ENCODE results near the gene GNB1. TPM values are rescaled to one million over a fixed set of nuclear protein-coding genes. Genes with fewer than 3 reads are reported as not detected.

Gene GNB1
- total RNA-seq, 1 donor from 2014 or later = 474 TPM

DNA sequence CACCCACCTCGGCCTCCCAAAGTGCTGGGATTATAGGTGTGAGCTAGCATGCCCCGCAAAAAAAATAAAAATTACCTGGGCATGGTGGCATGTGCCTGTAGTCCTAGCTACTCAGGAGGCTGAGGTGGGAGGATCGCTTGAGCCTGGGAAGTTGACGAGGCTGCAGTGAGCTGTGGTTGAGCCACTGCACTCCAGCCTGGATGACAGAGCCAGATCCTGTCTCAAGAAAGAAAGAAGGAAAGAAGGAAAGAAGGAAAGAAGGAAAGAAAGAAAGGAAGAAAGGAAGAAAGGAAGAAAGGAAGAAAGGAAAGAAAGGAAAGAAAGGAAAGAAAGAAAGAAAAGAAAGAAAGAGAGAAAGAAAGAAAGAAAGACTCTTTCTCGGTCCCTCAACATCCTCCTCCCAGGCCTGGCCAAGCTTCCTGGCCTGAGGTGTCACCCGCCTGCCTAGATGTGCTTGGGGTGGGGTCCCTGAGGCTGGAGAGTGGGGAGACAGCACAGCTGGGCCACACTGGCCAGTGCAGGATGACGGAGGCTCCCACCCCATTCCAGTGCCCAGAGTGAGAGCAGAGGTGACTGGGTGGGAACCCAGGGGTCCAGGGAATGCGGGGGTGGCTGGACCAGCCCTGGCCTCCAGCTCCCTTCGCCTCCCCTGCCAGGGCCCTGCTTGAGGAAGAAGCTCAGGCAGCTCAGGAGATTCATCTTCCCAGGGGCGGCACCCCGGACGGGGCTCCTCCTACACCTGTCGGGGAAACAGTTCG is 10.2 kb upstream of the GNB1 start:
- Mint-ChIP-seq H3K27ac (ENCODE audit: unreplicated experiment) (no peak overlapping the region), H3K36me3 (ENCODE audit: low read depth) (no peaks in the 10 kb centered on the region), H3K9me3 (no peaks in the 10 kb centered on the region), H3K27me3 (ENCODE audit: low read depth) (peaks cover 1% of the 10 kb centered on the region), H3K4me3 (no peak overlapping the region), H3K4me1 (peaks cover 3% of the 10 kb centered on the region)
- TF ChIP-seq, protein P1, sequence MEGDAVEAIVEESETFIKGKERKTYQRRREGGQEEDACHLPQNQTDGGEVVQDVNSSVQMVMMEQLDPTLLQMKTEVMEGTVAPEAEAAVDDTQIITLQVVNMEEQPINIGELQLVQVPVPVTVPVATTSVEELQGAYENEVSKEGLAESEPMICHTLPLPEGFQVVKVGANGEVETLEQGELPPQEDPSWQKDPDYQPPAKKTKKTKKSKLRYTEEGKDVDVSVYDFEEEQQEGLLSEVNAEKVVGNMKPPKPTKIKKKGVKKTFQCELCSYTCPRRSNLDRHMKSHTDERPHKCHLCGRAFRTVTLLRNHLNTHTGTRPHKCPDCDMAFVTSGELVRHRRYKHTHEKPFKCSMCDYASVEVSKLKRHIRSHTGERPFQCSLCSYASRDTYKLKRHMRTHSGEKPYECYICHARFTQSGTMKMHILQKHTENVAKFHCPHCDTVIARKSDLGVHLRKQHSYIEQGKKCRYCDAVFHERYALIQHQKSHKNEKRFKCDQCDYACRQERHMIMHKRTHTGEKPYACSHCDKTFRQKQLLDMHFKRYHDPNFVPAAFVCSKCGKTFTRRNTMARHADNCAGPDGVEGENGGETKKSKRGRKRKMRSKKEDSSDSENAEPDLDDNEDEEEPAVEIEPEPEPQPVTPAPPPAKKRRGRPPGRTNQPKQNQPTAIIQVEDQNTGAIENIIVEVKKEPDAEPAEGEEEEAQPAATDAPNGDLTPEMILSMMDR (conservative IDR thresholded peaks at IDR 0.05) = no peak
- no peak for DNase-seq (ENCODE audit: low read depth, low spot score)

DNA sequence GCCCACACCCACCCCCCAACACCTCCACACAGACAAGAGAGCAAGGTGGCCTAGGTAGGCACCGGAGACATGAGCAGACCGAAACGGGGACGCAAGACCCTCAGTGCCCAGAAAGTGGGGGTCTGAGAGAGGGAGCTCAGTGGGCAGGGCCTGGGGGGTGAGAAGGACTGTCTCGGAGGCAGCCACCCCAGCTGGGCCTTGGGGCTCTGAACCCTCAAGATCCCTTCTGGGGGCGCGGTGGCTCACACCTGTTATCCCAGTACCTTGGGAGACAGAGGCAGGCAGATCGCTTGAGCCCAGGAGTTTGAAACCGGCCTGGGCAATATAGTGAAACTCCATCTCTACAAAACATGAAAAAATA is 9.1 kb upstream of the GNB1 start:
- Mint-ChIP-seq H3K9me3 (no peaks in the 10 kb centered on the region), H3K4me3 (no peak overlapping the region), H3K4me1 (peaks cover 3% of the 10 kb centered on the region), H3K27me3 (ENCODE audit: low read depth) (peaks cover 5% of the 10 kb centered on the region), H3K27ac (ENCODE audit: unreplicated experiment) (no peak overlapping the region), H3K36me3 (ENCODE audit: low read depth) (no peaks in the 10 kb centered on the region)
- TF ChIP-seq, protein P1 (conservative IDR thresholded peaks at IDR 0.05) = no peak
- DNase-seq (ENCODE audit: low read depth, low spot score) = no peak

DNA sequence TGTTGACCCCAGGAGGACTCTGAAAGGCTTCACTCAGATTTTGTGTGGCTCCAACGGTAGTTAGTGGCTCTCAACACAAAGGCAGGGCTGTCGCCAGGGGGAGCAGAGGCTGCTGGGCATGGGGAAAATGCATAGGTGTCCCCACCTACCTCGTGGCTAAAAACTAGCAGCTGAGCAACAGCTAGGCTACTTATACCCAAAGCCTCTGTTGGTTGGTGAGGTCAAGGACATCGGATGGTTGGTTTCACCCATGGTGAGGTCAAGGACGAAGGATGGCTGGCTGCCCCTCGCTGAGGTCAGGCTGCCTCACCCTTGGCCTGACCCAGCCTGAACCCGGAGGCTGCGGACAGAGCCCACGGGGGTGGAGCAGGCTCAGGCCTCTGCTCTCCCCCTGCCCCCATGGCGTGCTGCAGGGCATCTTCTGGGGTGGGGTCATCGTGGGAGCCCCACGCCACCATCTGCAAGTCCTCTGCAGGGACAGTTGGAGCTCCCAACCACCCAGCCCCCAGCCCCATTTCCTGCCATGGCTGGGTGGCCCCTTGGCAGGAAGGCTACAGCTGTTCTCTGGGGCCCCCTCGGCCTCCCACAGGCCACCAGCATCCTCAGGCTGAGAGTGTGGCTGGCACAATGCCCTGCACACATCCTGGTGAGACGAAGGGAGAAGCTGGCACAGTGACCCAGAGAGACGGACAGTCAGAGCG is 8.5 kb upstream of the GNB1 start:
- DNase-seq (ENCODE audit: low read depth, low spot score) = no peak
- TF ChIP-seq, protein P1 (conservative IDR thresholded peaks at IDR 0.05) = no peak
- Mint-ChIP-seq H3K4me1 (peaks cover 3% of the 10 kb centered on the region), H3K36me3 (ENCODE audit: low read depth) (no peaks in the 10 kb centered on the region), H3K27me3 (ENCODE audit: low read depth) (peaks cover 7% of the 10 kb centered on the region), H3K27ac (ENCODE audit: unreplicated experiment) (no peak overlapping the region), H3K4me3 (no peak overlapping the region), H3K9me3 (no peaks in the 10 kb centered on the region)

DNA sequence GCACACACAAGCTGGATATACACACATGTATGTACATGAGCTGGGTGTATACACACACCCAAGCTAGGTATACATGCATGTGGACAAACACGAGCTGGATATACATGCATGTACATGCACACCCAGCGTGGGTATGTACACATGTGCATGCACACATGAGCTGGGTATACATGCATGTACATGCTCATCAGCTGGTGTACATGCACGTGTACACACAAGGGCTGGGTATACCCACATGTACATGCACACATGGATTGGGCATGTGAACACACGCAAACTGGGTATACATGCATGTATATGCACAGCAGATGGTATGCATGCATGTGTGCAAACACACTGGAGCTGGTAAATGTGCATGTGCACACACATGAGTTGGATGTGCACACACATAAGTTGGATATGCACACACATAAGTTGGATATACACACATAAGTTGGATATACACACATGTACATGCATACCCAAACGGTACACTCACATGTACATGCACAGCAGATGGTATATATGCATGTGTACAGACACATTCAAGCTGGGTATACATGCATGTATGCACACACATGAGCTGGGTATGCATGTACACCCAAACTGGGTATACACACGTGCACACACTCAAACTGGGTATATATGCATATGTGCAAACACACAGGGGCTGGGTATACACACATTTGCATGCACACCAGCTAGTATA is 7.5 kb upstream of the GNB1 start:
- no peaks in the 10 kb centered on the region for H3K36me3 Mint-ChIP-seq (ENCODE audit: low read depth)
- H3K27me3 Mint-ChIP-seq (ENCODE audit: low read depth) = peaks cover 7% of the 10 kb centered on the region
- no peak overlapping the region for H3K4me3 Mint-ChIP-seq
- H3K4me1 Mint-ChIP-seq = peaks cover 3% of the 10 kb centered on the region
- H3K27ac Mint-ChIP-seq (ENCODE audit: unreplicated experiment) = no peak overlapping the region
- DNase-seq (ENCODE audit: low read depth, low spot score) = no peak
- no peaks in the 10 kb centered on the region for H3K9me3 Mint-ChIP-seq
- TF ChIP-seq, protein P1 (conservative IDR thresholded peaks at IDR 0.05) = no peak

DNA sequence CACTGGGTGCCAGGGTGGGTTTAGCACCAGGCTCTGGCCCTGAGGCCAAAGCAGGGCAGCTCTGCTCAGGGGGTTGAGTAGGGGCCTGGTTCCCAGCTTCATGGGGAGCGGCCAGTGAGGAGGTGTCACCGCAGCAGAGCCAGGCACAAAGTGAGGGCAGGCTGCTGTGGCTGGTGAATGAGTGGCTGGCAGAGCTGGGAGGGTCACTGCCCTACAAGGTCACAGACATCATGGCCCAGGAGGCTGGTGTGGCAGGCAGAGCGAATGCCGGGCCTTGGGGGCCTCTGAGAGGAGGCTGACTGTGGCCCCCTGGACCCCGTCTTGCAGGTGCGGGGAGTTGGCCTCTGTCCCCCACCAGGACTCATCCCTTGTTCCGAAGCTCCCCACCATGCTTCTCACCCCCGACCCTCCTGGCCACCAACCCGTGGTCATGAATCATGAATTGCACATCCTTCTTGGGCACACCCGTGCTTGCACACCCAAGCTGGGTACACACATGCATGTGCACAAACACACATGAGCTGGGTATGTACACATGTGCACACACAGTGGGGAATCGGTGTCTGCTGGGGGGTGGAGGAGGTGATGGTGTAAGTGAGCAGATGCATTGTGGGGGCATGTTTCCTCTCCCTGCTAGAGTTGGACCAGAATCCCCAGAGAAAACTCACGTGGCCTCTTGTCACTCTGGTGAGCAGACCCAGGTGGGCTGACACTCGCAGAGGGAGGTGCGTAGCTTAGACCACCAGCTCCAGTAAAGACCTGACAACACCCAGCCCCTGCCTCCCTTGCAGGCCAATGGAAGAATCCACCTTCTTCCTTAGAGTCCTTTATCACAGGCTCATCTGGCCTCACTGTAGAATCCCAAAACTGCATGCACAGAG is 4.8 kb upstream of the GNB1 start:
- Mint-ChIP-seq H3K27me3 (ENCODE audit: low read depth) (peaks cover 11% of the 10 kb centered on the region), H3K9me3 (no peaks in the 10 kb centered on the region), H3K27ac (ENCODE audit: unreplicated experiment) (no peak overlapping the region), H3K36me3 (ENCODE audit: low read depth) (no peaks in the 10 kb centered on the region), H3K4me3 (no peak overlapping the region), H3K4me1 (peaks cover 13% of the 10 kb centered on the region)
- no peak for DNase-seq (ENCODE audit: low read depth, low spot score)
- TF ChIP-seq, protein P1 (conservative IDR thresholded peaks at IDR 0.05) = no peak
